GM23338 (cell line): ENCODE data around the gene FMN1. TPM values are rescaled to one million over a fixed set of nuclear protein-coding genes. Genes with fewer than 3 reads are reported as not detected.

Experiments
- ATAC-seq: fragments of 200-7000 bp; cut with Tn5 transposase; 3 replicates; pipeline ENCODE4 v1.9.1; 2020
- DNase-seq: peaks from one replicate; pipeline ENCODE4 v3.0.0-alpha.2; 2015; ENCODE audit warnings: low spot score
- H2AFZ ChIP-seq: fragments of 200-600 bp; sonication (generic); 2 replicates; pipeline ENCODE4 v1.8.0; 2016; ENCODE audit warnings: antibody characterized with exemption, mild to moderate bottlenecking, moderate library complexity
- H3F3A ChIP-seq: fragments of 200-600 bp; sonication (generic); replicated peaks from 2 replicates; pipeline ENCODE4 v1.8.0; 2017; ENCODE audit warnings: antibody characterized with exemption, mixed run types, low read depth
- H3K27ac ChIP-seq: fragments of 200-600 bp; sonication (generic); 2 replicates; pipeline ENCODE4 v1.6.1; 2016; ENCODE audit warnings: low read depth
- H3K27me3 ChIP-seq: fragments of 200-600 bp; sonication (generic); 2 replicates; pipeline ENCODE4 v1.8.0; 2016; ENCODE audit warnings: mild to moderate bottlenecking, mixed run types, moderate library complexity; ENCODE audit not compliant: insufficient read depth
- H3K36me3 ChIP-seq: fragments of 200-600 bp; sonication (generic); 2 replicates; pipeline ENCODE4 v1.8.0; 2016; ENCODE audit warnings: mild to moderate bottlenecking; ENCODE audit not compliant: insufficient read depth
- H3K4me1 ChIP-seq: fragments of 200-600 bp; sonication (generic); 2 replicates; pipeline ENCODE4 v1.8.0; 2016; ENCODE audit warnings: mild to moderate bottlenecking, moderate library complexity; ENCODE audit not compliant: insufficient read depth
- H3K4me2 ChIP-seq: fragments of 200-600 bp; sonication (generic); 2 replicates; pipeline ENCODE4 v1.7.1; 2017; ENCODE audit warnings: mixed run types
- H3K4me3 ChIP-seq: fragments of 200-600 bp; sonication (generic); 2 replicates; pipeline ENCODE4 v1.6.1; 2016; ENCODE audit warnings: mixed run types
- H3K79me2 ChIP-seq: fragments of 200-600 bp; sonication (generic); replicated peaks from 2 replicates; pipeline ENCODE4 v1.8.0; 2017; ENCODE audit warnings: mild to moderate bottlenecking; ENCODE audit not compliant: insufficient read depth
- H3K9me2 ChIP-seq: fragments of 200-600 bp; sonication (generic); 2 replicates; pipeline ENCODE4 v1.8.0; 2017; ENCODE audit not compliant: insufficient read depth
- H4K20me1 ChIP-seq: fragments of 200-600 bp; sonication (generic); replicated peaks from 2 replicates; pipeline ENCODE4 v1.8.0; 2017; ENCODE audit warnings: mild to moderate bottlenecking; ENCODE audit not compliant: insufficient read depth
- H3K27ac Mint-ChIP-seq: 2 replicates; pipeline ENCODE4 v1.8.0; 2020; ENCODE audit warnings: inconsistent platforms, mild to moderate bottlenecking, moderate library complexity, mixed read lengths
- H3K27me3 Mint-ChIP-seq: 3 replicates; pipeline ENCODE4 v1.8.0; 2022; ENCODE audit warnings: low read depth, mild to moderate bottlenecking, moderate library complexity, mixed read lengths, inconsistent platforms; ENCODE audit not compliant: insufficient read depth, poor library complexity
- H3K36me3 Mint-ChIP-seq: 3 replicates; pipeline ENCODE4 v1.8.0; 2021; ENCODE audit warnings: low read depth, mild to moderate bottlenecking, inconsistent platforms, moderate library complexity, mixed read lengths
- H3K4me1 Mint-ChIP-seq: 3 replicates; pipeline ENCODE4 v1.8.0; 2020; ENCODE audit warnings: mild to moderate bottlenecking, inconsistent platforms, mixed read lengths
- H3K4me3 Mint-ChIP-seq: 3 replicates; pipeline ENCODE4 v1.8.0; 2021; ENCODE audit warnings: moderate library complexity, mild to moderate bottlenecking, inconsistent platforms, mixed read lengths
- H3K9me3 Mint-ChIP-seq: 3 replicates; pipeline ENCODE4 v1.8.0; 2020; ENCODE audit warnings: moderate library complexity, mild to moderate bottlenecking, inconsistent platforms, mixed read lengths
- CREB1 ChIP-seq: fragments of 250-450 bp; sonication (Bioruptor Pico); IDR thresholded peaks from 2 replicates; pipeline ENCODE4 v1.5.0; 2020; ENCODE audit warnings: low read depth, mild to moderate bottlenecking, moderate library complexity
- CTCF ChIP-seq, 2 experiments: fragments of 200-600 bp in 1 of 2; sonication (generic) in 1 of 2; conservative IDR thresholded peaks; 2 replicates each; pipeline versions ENCODE4 v1.5.1 to v1.6.1; 2016 to 2017; ENCODE audit warnings: antibody characterized with exemption in 2 of 2, low read depth in 2 of 2, mild to moderate bottlenecking in 2 of 2, moderate library complexity in 1 of 2
- ETS1 ChIP-seq: IDR thresholded peaks from 2 replicates; pipeline ENCODE4 v1.6.1; 2016; ENCODE audit warnings: antibody characterized with exemption
- EZH2 ChIP-seq: fragments of 200-600 bp; sonication (generic); IDR thresholded peaks from one replicate; pipeline ENCODE4 v1.8.0; 2017; ENCODE audit warnings: antibody characterized with exemption, mild to moderate bottlenecking, low read depth; ENCODE audit not compliant: unreplicated experiment
- EZH2phosphoT487 ChIP-seq: fragments of 200-600 bp; sonication (generic); IDR thresholded peaks from one replicate; pipeline ENCODE4 v1.8.1; 2018; ENCODE audit warnings: antibody characterized with exemption; ENCODE audit not compliant: unreplicated experiment
- JUNB ChIP-seq: IDR thresholded peaks from one replicate; pipeline ENCODE4 v1.6.1; 2016; ENCODE audit warnings: antibody characterized with exemption; ENCODE audit not compliant: unreplicated experiment
- NANOG ChIP-seq: IDR thresholded peaks from 2 replicates; pipeline ENCODE4 v1.6.1; 2016; ENCODE audit warnings: antibody characterized with exemption, borderline replicate concordance
- POLR2AphosphoS5 ChIP-seq: IDR thresholded peaks from 2 replicates; pipeline ENCODE4 v1.6.1; 2016; ENCODE audit warnings: antibody characterized with exemption, low read depth
- REST ChIP-seq: IDR thresholded peaks from one replicate; pipeline ENCODE4 v1.6.1; 2018; ENCODE audit warnings: antibody characterized with exemption; ENCODE audit not compliant: unreplicated experiment
- STAT1 ChIP-seq: IDR thresholded peaks from one replicate; pipeline ENCODE4 v1.6.1; 2016; ENCODE audit warnings: antibody characterized with exemption; ENCODE audit not compliant: unreplicated experiment
- ZNF114 ChIP-seq: fragments of 250-450 bp; sonication (Bioruptor Pico); IDR thresholded peaks from 2 replicates; pipeline ENCODE4 v1.5.0; 2020; ENCODE audit warnings: mild to moderate bottlenecking, moderate library complexity
- ZNF331 ChIP-seq: fragments of 250-450 bp; sonication (Bioruptor Pico); IDR thresholded peaks from 2 replicates; pipeline ENCODE4 v1.5.0; 2020; ENCODE audit warnings: low read depth, mild to moderate bottlenecking, moderate library complexity
- ZNF462 ChIP-seq: fragments of 250-450 bp; sonication (Bioruptor Pico); IDR thresholded peaks from 2 replicates; pipeline ENCODE4 v1.5.0; 2020; ENCODE audit warnings: mild to moderate bottlenecking, moderate library complexity
- polyA plus RNA-seq: library from polyadenylated mRNA; unstranded; fragments of >200 nt; fragmentation: Nextera tagmentation; extraction: Ambion mirVana; gene quantifications from 2 replicates; pipeline ENCODE4 v1.2.1, GENCODE V29; 2016
- total RNA-seq: library from RNA; depleted of rRNA; stranded (reverse); fragments of >200 nt; shearing (Covaris generic); gene quantifications from 2 replicates; pipeline ENCODE4 v1.2.3, GENCODE V29; 2014

Gene FMN1
- total and polyA plus RNA-seq, 2 experiments from 2014 or later, result 1.2 to 1.6 TPM

GRCh38 chr15:33078607-33079006 lies 115.9 kb downstream of the FMN1 start (continued):
- no peak for TF ChIP-seq JUNB
- no peak for TF ChIP-seq REST
- TF ChIP-seq CREB1, result no peak
- TF ChIP-seq EZH2phosphoT487, result no peak
- TF ChIP-seq ZNF114 (CRISPR knock-in tag), result no peak
- no peak for TF ChIP-seq NANOG

GRCh38 chr15:33076937-33077336 lies 117.6 kb downstream of the FMN1 start:
- no peak overlapping the region for H3K4me3 Mint-ChIP-seq
- no peaks in the 10 kb centered on the region for H3F3A ChIP-seq
- no peak for DNase-seq
- no peak for TF ChIP-seq ZNF462
- no peak for TF ChIP-seq ZNF114 (CRISPR knock-in tag)
- no peak for TF ChIP-seq POLR2AphosphoS5
- no peak for TF ChIP-seq JUNB
- TF ChIP-seq CREB1, result no peak
- TF ChIP-seq EZH2phosphoT487, result no peak
- no peak for TF ChIP-seq EZH2
- no peak for TF ChIP-seq ZNF331 (CRISPR knock-in tag)
- no peak for TF ChIP-seq ETS1
- no peak for TF ChIP-seq CTCF (conservative IDR thresholded peaks at IDR 0.05; ENCODE audit: low read depth in 2 of 2)
- TF ChIP-seq STAT1, result no peak
- H3K9me2 ChIP-seq, result no peaks in the 10 kb centered on the region
- H2AFZ ChIP-seq, result no peak overlapping the region
- no peak overlapping the region for H3K4me3 ChIP-seq
- H3K4me2 ChIP-seq, result no peak overlapping the region
- no peak for ATAC-seq
- no peaks in the 10 kb centered on the region for H4K20me1 ChIP-seq
- H3K27me3 ChIP-seq, result no peaks in the 10 kb centered on the region
- H3K36me3 ChIP-seq, result no peaks in the 10 kb centered on the region
- peaks cover 12% of the 10 kb centered on the region for H3K4me1 Mint-ChIP-seq
- no peaks in the 10 kb centered on the region for H3K79me2 ChIP-seq
- no peaks in the 10 kb centered on the region for H3K27me3 Mint-ChIP-seq
- H3K9me3 Mint-ChIP-seq, result no peaks in the 10 kb centered on the region
- no peaks in the 10 kb centered on the region for H3K36me3 Mint-ChIP-seq
- no peak overlapping the region for H3K27ac Mint-ChIP-seq
- no peak overlapping the region for H3K27ac ChIP-seq
- H3K4me1 ChIP-seq, result no peaks in the 10 kb centered on the region
